H1 (cell line): Measurements from ENCODE around the gene SLC39A9. TPM values are rescaled to one million over a fixed set of nuclear protein-coding genes. Genes with fewer than 3 reads are reported as not detected.

ENCODE experiments used
- CTCF ChIA-PET: fragments of 300-600 bp; sonication (Branson Sonifier 250); formaldehyde crosslinking; loops from one replicate; lab custom pipeline; 2021; ENCODE audit not compliant: partially characterized antibody; lab: Charles Lee
- POLR2A ChIA-PET: fragments of 300-600 bp; sonication (Branson Sonifier 250); formaldehyde crosslinking; loops from one replicate; lab custom pipeline; 2021; ENCODE audit warnings: inconsistent platforms; ENCODE audit not compliant: partially characterized antibody; lab: Charles Lee
- DNase-seq, 2 experiments: peaks; one replicate each; pipeline versions ENCODE4 v3.0.0 to v3.0.0-alpha.2; 2010 to 2022; ENCODE audit warnings: low spot score in 2 of 2, low read depth in 1 of 2, mixed read lengths in 1 of 2
- FAIRE-seq: peaks from 2 replicates; lab custom pipeline; 2011; peaks lifted over from hg19 to GRCh38; lab: Jason Lieb, UNC
- H2AFZ ChIP-seq: 2 replicates; pipeline ENCODE4 v1.8.1; 2012; ENCODE audit warnings: low read length, inconsistent platforms
- H2AK5ac ChIP-seq: 2 replicates; pipeline ENCODE4 v1.6.1; 2013; ENCODE audit warnings: low read depth, low read length
- H2BK120ac ChIP-seq: replicated peaks from 2 replicates; pipeline ENCODE3; 2013; ENCODE audit warnings: low read depth, low read length, inconsistent platforms
- H2BK12ac ChIP-seq: 2 replicates; pipeline ENCODE4 v1.6.1; 2013; ENCODE audit warnings: low read depth, low read length
- H2BK15ac ChIP-seq: 2 replicates; pipeline ENCODE4 v1.6.1; 2013; ENCODE audit warnings: low read length
- H2BK20ac ChIP-seq: 2 replicates; pipeline ENCODE4 v1.6.1; 2013; ENCODE audit warnings: low read length
- H2BK5ac ChIP-seq: 2 replicates; pipeline ENCODE4 v1.6.1; 2013; ENCODE audit warnings: low read depth, low read length
- H3K14ac ChIP-seq: 2 replicates; pipeline ENCODE4 v1.6.1; 2013; ENCODE audit warnings: inconsistent platforms; ENCODE audit not compliant: insufficient read length
- H3K18ac ChIP-seq: 2 replicates; pipeline ENCODE4 v1.6.1; 2013; ENCODE audit warnings: low read length; ENCODE audit errors: extremely low read depth
- H3K23ac ChIP-seq: 2 replicates; pipeline ENCODE4 v1.6.1; 2013; ENCODE audit warnings: inconsistent platforms; ENCODE audit not compliant: insufficient read length
- H3K23me2 ChIP-seq: 2 replicates; pipeline ENCODE4 v1.6.1; 2013; ENCODE audit warnings: low read depth, low read length
- H3K27ac ChIP-seq: 2 replicates; pipeline ENCODE4 v1.6.1; 2011; ENCODE audit warnings: low read depth, low read length, inconsistent platforms
- H3K27me3 ChIP-seq, 4 experiments: replicated peaks in 1 of 4; 1 replicate in 1 of 4; 2 replicates in 3 of 4; pipeline versions ENCODE4 v1.6.1 to v1.8.1; 2011 to 2013; ENCODE audit warnings: low read length in 3 of 4, mild to moderate bottlenecking in 3 of 4, inconsistent platforms in 2 of 4, mixed read lengths in 2 of 4, moderate library complexity in 1 of 4; ENCODE audit not compliant: control insufficient read depth in 3 of 4, insufficient read depth in 3 of 4; ENCODE audit errors: extremely low read depth in 1 of 4
- H3K36me3 ChIP-seq, 4 experiments: 2 replicates each; pipeline versions ENCODE4 v1.6.1 to v1.8.1; 2011 to 2013; ENCODE audit warnings: mild to moderate bottlenecking in 4 of 4, low read length in 3 of 4, moderate library complexity in 2 of 4, control low read depth in 1 of 4, inconsistent platforms in 1 of 4; ENCODE audit not compliant: insufficient read depth in 4 of 4, control insufficient read depth in 2 of 4
- H3K4ac ChIP-seq: replicated peaks from 2 replicates; pipeline ENCODE3; 2013; ENCODE audit warnings: low read length, low read depth, mixed read lengths, inconsistent platforms; ENCODE audit not compliant: insufficient read length
- H3K4me1 ChIP-seq, 4 experiments: replicated peaks in 1 of 4; 1 replicate in 1 of 4; 2 replicates in 3 of 4; pipeline versions ENCODE4 v1.6.1 to v1.8.1; 2011 to 2013; ENCODE audit warnings: low read length in 3 of 4, inconsistent platforms in 2 of 4, mixed read lengths in 1 of 4; ENCODE audit not compliant: insufficient read depth in 4 of 4, control insufficient read depth in 3 of 4
- H3K4me2 ChIP-seq, 2 experiments: 2 replicates each; pipeline versions ENCODE4 v1.6.1 to v1.8.1; 2011 to 2013; ENCODE audit warnings: low read depth in 2 of 2, low read length in 2 of 2, control low read depth in 1 of 2, inconsistent platforms in 1 of 2, mild to moderate bottlenecking in 1 of 2; ENCODE audit not compliant: insufficient read depth in 1 of 2
- H3K4me3 ChIP-seq, 4 experiments: fragments of 200-600, 300-600 bp in 1 of 4; sonication (generic), shearing (Covaris generic), sonication (Bioruptor Twin) in 1 of 4; 2 replicates each; pipeline versions ENCODE4 v1.5.1 to v1.8.1; 2011 to 2016; ENCODE audit warnings: low read length in 4 of 4, low read depth in 3 of 4, control low read depth in 2 of 4, inconsistent platforms in 2 of 4, mild to moderate bottlenecking in 2 of 4, mixed read lengths in 1 of 4, moderate library complexity in 1 of 4; ENCODE audit not compliant: insufficient read depth in 2 of 4; ENCODE audit errors: extremely low read depth in 1 of 4
- H3K56ac ChIP-seq: replicated peaks from 2 replicates; pipeline ENCODE3; 2013; ENCODE audit warnings: low read depth, mild to moderate bottlenecking, mixed read lengths, low read length, inconsistent platforms; ENCODE audit not compliant: insufficient read length
- H3K79me1 ChIP-seq: 2 replicates; pipeline ENCODE4 v1.6.1; 2013; ENCODE audit warnings: low read depth, low read length, control low read depth
- H3K79me2 ChIP-seq, 2 experiments: 2 replicates each; pipeline versions ENCODE4 v1.6.1 to v1.8.1; 2012 to 2013; ENCODE audit warnings: low read length in 2 of 2, mild to moderate bottlenecking in 2 of 2, inconsistent platforms in 1 of 2; ENCODE audit not compliant: insufficient read depth in 2 of 2, control insufficient read depth in 1 of 2
- H3K9ac ChIP-seq, 4 experiments: replicated peaks in 1 of 4; 1 replicate in 1 of 4; 2 replicates in 3 of 4; pipeline versions ENCODE4 v1.6.1 to v1.8.1; 2011 to 2013; ENCODE audit warnings: low read depth in 3 of 4, low read length in 3 of 4, control low read depth in 2 of 4, mild to moderate bottlenecking in 2 of 4, moderate library complexity in 2 of 4, inconsistent platforms in 1 of 4; ENCODE audit errors: extremely low read depth in 1 of 4
- H3K9me3 ChIP-seq, 2 experiments: 2 replicates each; pipeline versions ENCODE4 v1.6.1 to v1.8.1; 2012 to 2013; ENCODE audit warnings: mild to moderate bottlenecking in 2 of 2, moderate library complexity in 2 of 2, control low read depth in 1 of 2, inconsistent platforms in 1 of 2, low read depth in 1 of 2, low read length in 1 of 2, mixed read lengths in 1 of 2; ENCODE audit not compliant: insufficient read depth in 2 of 2
- H4K20me1 ChIP-seq, 2 experiments: replicated peaks in 1 of 2; 2 replicates each; pipeline versions ENCODE3 to v1.8.1; 2011 to 2013; ENCODE audit warnings: inconsistent platforms in 2 of 2, low read length in 2 of 2, mild to moderate bottlenecking in 1 of 2; ENCODE audit not compliant: insufficient read depth in 2 of 2, control insufficient read depth in 1 of 2
- H4K5ac ChIP-seq: 2 replicates; pipeline ENCODE4 v1.6.1; 2013; ENCODE audit warnings: low read length, low read depth, mixed read lengths, inconsistent platforms; ENCODE audit not compliant: insufficient read length
- H4K8ac ChIP-seq: 2 replicates; pipeline ENCODE4 v1.8.0; 2013; ENCODE audit warnings: mild to moderate bottlenecking, moderate library complexity, low read length, inconsistent platforms; ENCODE audit not compliant: insufficient read depth; ENCODE audit errors: extremely low read depth
- H4K91ac ChIP-seq: replicated peaks from 2 replicates; pipeline ENCODE3; 2013; ENCODE audit warnings: low read length, mixed read lengths, inconsistent platforms; ENCODE audit not compliant: insufficient read length
- CHD1 ChIP-seq: IDR thresholded peaks from 2 replicates; pipeline ENCODE4 v1.6.1; 2012; ENCODE audit warnings: low read depth, low read length, improper control_type of control experiment
- CTBP2 ChIP-seq: IDR thresholded peaks from 2 replicates; pipeline ENCODE4 v1.7.0; 2011; ENCODE audit warnings: borderline replicate concordance, mild to moderate bottlenecking, moderate library complexity, mixed read lengths, low read length; ENCODE audit not compliant: insufficient read depth, insufficient read length
- HDAC2 ChIP-seq, 2 experiments: fragments of 300-600 bp in 1 of 2; sonication (generic) in 1 of 2; IDR thresholded peaks; 2 replicates each; pipeline ENCODE4 v1.6.1; 2011 to 2012; ENCODE audit warnings: low read depth in 2 of 2, low read length in 2 of 2, mild to moderate bottlenecking in 2 of 2, moderate library complexity in 2 of 2, borderline replicate concordance in 1 of 2, inconsistent platforms in 1 of 2
- KDM4A ChIP-seq: IDR thresholded peaks from one replicate; pipeline ENCODE4 v1.7.1; 2012; ENCODE audit warnings: low read depth, mild to moderate bottlenecking, moderate library complexity, low read length, inconsistent platforms; ENCODE audit not compliant: severe bottlenecking
- NRF1 ChIP-seq: IDR thresholded peaks from 2 replicates; pipeline ENCODE4 v1.6.1; 2011; ENCODE audit warnings: mild to moderate bottlenecking, low read depth, low read length, improper control_type of control experiment
- RAD21 ChIP-seq, 2 experiments: IDR thresholded peaks in 1 of 2; conservative IDR thresholded peaks in 1 of 2; 2 replicates each; pipeline ENCODE4 v1.6.1; 2011; ENCODE audit warnings: low read depth in 2 of 2, low read length in 2 of 2, improper control_type of control experiment in 1 of 2, inconsistent platforms in 1 of 2, mild to moderate bottlenecking in 1 of 2, moderate library complexity in 1 of 2
- SIN3A ChIP-seq, 2 experiments: IDR thresholded peaks in 1 of 2; conservative IDR thresholded peaks in 1 of 2; 2 replicates each; pipeline ENCODE4 v1.6.1; 2011 to 2012; ENCODE audit warnings: low read length in 2 of 2, improper control_type of control experiment in 1 of 2, low read depth in 1 of 2, mild to moderate bottlenecking in 1 of 2
- WGBS, 2 experiments: shearing (Covaris generic) in 1 of 2; methylation state at CpG; one replicate each; pipeline versions ENCODE4 v1.1.6 to v1.1.7; 2013 to 2015; ENCODE audit warnings: low lambda C conversion rate in 2 of 2, mixed read lengths in 2 of 2, inconsistent platforms in 1 of 2, low coverage in 1 of 2, missing lambda C conversion rate in 1 of 2; ENCODE audit not compliant: insufficient replicate concordance in 2 of 2, insufficient coverage in 1 of 2, insufficient read length in 1 of 2; ENCODE audit errors: extremely low coverage in 1 of 2, missing lambda C conversion rate in 1 of 2; 5-methylcytosine and 5-hydroxymethylcytosine counted together
- polyA plus RNA-seq, 7 experiments: library from polyadenylated mRNA; depleted of rRNA in 3 of 7; stranded (reverse) in 5 of 7; unstranded in 2 of 7; fragments of >200 nt in 5 of 7; fragments of 200-250 nt in 2 of 7; gene quantifications; 1 replicate in 5 of 7; 2 replicates in 1 of 7; 4 replicates in 1 of 7; pipeline versions ENCODE4 v1.2.1 to v1.2.3, GENCODE V29; 2011 to 2013; ENCODE audit warnings: missing spikeins in 2 of 7, mixed read lengths in 2 of 7
- total RNA-seq: library from RNA; stranded (reverse); fragmentation: NEBNext Ultra II Directional; extraction: Animal tissue kit (Norgen Biotek cat#: 25700); gene quantifications from 2 replicates; pipeline ENCODE4 v1.2.1, GENCODE V29; 2021
- TF ChIP-seq, protein P1 (sequence below), 3 experiments: IDR thresholded peaks; 1 replicate in 2 of 3; 2 replicates in 1 of 3; pipeline versions ENCODE4 v1.5.1 to v1.6.1; 2011; ENCODE audit warnings: low read length in 3 of 3, mild to moderate bottlenecking in 3 of 3, inconsistent platforms in 2 of 3, low read depth in 1 of 3, moderate library complexity in 1 of 3; ENCODE audit not compliant: insufficient read depth in 1 of 3; ENCODE audit errors: control extremely low read depth in 1 of 3

Gene SLC39A9
- total and polyA plus RNA-seq, 2 of the 8 experiments (the other 6 are each of a cell fraction or from before 2014, with no cell fraction given) = 31.0 to 44.2 TPM

DNA sequence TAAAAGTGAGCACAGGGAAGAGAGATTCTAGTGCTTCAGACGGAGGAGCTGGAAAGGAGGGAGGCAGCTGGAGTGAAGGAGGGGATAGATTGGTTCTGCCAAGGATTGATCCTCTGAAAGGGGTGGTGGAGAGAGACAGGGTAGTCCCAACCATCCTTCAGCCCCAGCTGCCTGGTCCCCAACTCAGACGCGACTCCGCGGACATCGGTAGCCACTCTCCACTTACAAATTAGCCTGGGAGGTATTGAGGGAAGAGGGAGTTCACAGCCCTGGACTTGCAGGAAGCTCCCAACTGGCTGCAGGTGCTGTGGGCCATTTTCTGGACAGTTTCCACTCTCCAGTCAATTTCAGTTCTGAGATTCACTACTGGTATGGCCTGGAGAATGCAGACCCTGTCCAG lies 87.2 kb downstream of the SLC39A9 start:
- Histone ChIP-seq H3K79me1 (no peaks in the 10 kb centered on the region), H3K56ac (no peak overlapping the region), H2BK120ac (no peak overlapping the region), H3K9ac (no peak overlapping the region), H2BK15ac (no peak overlapping the region), H4K8ac (no peak overlapping the region), H3K4me2 (no peak overlapping the region; a peak in 1 of 4 replicates), H4K91ac (no peak overlapping the region), H3K23ac (no peak overlapping the region), H3K4me3 (no peak overlapping the region), H3K79me2 (no peaks in the 10 kb centered on the region), H3K4ac (no peak overlapping the region), H3K14ac (no peak overlapping the region), H3K27ac (no peak overlapping the region), H3K18ac (no peak overlapping the region), H3K36me3 (no peaks in the 10 kb centered on the region), H2AK5ac (no peak overlapping the region), H2BK12ac (no peak overlapping the region), H3K23me2 (peaks cover 16% of the 10 kb centered on the region), H2AFZ (no peak overlapping the region), H3K27me3 (peaks cover 30 to 52% (median 45%) of the 10 kb centered on the region in 4 experiments), H2BK20ac (peak overlapping the region; percentile 72; the same call in 1 of the 2 replicates), H4K20me1 (peaks cover 0 to 1% of the 10 kb centered on the region in 2 experiments), H4K5ac (no peak overlapping the region), H2BK5ac (no peak overlapping the region), H3K4me1 (peaks cover 0 to 5% (median 3%) of the 10 kb centered on the region in 4 experiments; a peak in 1 of 7 replicates), H3K9me3 (no peaks in the 10 kb centered on the region)
- ChIA-PET CTCF (interaction anchor here (1.0 to 5.0 kb wide), 9 partner anchors 11 to 356 kb away, joined by 3 to 36 read pairs (median 4); no protein-coding TSS in a partner anchor), POLR2A (interaction anchor here (1.1 kb wide), 1 partner anchor 13 kb away, joined by 4 read pairs; no protein-coding TSS in a partner anchor)
- DNase-seq (no peak), FAIRE-seq (no peak)
- WGBS, 2 experiments = 74% methylated on average over 6 of the region's 6 CpGs; no CpG with 5 or more reads in 1 of the 2 experiments
- TF ChIP-seq CHD1 (no peak), RAD21 (IDR thresholded peaks at IDR 0.05 in 1 of 2, conservative IDR thresholded peaks at IDR 0.05 in 1 of 2; ENCODE audit: low read depth in 2 of 2, low read length in 2 of 2) (no peak), HDAC2 (IDR thresholded peaks at IDR 0.05; ENCODE audit: borderline replicate concordance in 1 of 2, low read depth in 2 of 2, low read length in 2 of 2) (no peak), NRF1 (no peak), CTBP2 (no peak), KDM4A (no peak), SIN3A (conservative IDR thresholded peaks at IDR 0.05 in 1 of 2, IDR thresholded peaks at IDR 0.05 in 1 of 2; ENCODE audit: low read depth in 1 of 2, low read length in 2 of 2) (no peak)
- TF ChIP-seq, protein P1, sequence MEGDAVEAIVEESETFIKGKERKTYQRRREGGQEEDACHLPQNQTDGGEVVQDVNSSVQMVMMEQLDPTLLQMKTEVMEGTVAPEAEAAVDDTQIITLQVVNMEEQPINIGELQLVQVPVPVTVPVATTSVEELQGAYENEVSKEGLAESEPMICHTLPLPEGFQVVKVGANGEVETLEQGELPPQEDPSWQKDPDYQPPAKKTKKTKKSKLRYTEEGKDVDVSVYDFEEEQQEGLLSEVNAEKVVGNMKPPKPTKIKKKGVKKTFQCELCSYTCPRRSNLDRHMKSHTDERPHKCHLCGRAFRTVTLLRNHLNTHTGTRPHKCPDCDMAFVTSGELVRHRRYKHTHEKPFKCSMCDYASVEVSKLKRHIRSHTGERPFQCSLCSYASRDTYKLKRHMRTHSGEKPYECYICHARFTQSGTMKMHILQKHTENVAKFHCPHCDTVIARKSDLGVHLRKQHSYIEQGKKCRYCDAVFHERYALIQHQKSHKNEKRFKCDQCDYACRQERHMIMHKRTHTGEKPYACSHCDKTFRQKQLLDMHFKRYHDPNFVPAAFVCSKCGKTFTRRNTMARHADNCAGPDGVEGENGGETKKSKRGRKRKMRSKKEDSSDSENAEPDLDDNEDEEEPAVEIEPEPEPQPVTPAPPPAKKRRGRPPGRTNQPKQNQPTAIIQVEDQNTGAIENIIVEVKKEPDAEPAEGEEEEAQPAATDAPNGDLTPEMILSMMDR (IDR thresholded peaks at IDR 0.05; ENCODE audit: control extremely low read depth in 1 of 3, insufficient read depth in 1 of 3, low read depth in 1 of 3, low read length in 3 of 3) = no peak
